Ramos (cell line): ENCODE measurements around the gene SVIL.
"Not testable (repeated sequence)": the region's sequence is repeated elsewhere in the genome, so short reads cannot be mapped to it uniquely, and the experiment has no call there.

ENCODE experiments used
- in situ Hi-C: fragments of 300-500 bp; cut with MboI; formaldehyde crosslinking; loops from one replicate; pipeline ENCODE4 v1.14.3; 2022; ENCODE audit warnings: low sequenced_read_pairs; ENCODE audit not compliant: unreplicated experiment

SVIL gene

DNA sequence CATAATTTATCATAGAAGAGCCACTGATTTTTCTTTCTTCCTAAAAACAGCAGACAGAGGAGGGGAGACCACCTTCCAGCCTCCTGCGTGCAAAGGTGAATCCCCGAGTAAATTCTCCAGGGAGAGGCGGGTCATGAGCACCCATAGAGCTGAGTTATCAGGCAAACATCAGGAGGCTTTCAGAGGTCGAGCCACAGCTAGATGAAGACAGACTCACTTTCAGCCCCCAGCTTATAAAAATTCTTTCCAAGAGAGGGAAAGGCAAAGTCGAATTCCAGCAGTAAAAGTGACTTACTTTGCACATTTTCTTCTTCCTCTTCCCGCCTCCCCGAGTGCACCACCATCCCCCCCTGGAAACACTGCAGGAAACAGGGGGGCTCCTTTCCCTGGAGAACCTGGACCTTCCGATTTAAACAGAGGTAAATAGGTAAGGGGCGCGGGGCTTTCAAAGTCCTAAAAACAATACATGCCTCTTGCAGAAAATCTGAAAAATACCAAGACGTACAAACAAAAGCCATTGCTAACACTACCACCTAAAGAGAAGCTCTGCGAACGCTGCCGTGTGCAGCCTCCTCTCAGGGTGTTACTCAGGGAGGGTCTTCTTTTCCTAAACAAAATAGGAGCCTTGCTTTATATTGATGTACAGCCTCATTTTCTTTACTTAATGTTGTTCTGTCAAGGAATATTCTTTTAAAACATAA is 163.8 kb downstream of the SVIL start:
- in situ Hi-C loops, result no loop called here

DNA sequence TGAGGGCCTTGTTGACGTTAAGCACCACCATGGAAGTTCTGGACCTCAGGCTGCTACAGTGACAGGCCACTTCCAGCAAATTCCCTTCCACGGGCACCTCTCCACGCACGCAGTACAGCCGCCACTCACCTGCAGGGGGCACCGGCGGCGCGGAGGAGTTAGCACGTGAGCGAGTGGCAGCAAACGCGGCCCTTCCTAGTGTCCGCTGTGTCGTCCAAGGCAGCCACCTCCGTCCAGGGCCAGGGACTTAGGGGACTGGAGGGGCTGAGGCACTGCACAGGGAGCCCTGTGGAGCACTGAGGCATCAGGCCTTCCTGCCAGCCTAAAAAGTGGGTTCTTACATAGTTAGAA is 164.4 kb downstream of the SVIL start:
- in situ Hi-C loops, result no loop called here

DNA sequence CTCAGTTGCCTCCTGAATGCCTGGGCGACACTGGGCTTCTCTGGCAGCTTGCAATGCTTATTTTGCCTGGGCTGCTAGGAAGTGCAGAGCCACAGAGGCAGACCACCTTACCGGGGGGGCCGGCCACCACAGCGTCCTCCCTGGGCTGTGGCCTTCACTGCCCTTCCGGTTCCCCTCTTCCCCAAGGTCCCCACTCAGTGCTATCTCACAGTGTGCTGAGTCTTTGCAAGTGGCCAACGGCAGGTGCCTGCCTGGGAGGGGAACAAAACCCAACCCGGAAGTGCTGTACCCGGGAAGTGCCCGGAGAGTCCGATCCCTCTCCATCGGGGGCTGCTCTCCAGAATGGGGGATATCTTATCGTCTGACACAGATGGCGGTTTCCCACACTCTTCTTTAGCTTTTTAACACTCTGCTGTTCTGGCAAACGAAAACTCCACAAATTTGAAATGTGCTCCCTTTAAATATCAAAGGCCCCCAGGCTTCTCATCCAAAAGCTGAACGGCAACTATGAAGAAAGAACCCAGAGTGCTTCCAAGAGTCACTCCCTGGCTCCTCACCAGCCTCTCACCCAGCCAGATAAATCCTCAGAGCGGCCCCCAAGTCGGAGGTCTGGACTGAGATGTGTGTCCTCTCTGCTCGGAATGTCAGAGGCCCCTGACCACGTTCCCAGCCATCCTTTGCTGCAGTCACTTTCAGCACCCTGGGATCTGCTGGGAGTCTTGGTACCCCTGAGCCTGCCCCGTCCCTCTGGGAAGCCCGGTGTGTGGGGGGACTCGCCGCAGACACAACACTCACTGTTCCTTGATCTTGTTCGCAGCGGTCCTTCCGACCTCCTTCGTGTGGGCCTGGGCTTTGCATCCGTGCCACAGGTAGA is 165.1 kb downstream of the SVIL start:
- in situ Hi-C loops, result no loop called here

DNA sequence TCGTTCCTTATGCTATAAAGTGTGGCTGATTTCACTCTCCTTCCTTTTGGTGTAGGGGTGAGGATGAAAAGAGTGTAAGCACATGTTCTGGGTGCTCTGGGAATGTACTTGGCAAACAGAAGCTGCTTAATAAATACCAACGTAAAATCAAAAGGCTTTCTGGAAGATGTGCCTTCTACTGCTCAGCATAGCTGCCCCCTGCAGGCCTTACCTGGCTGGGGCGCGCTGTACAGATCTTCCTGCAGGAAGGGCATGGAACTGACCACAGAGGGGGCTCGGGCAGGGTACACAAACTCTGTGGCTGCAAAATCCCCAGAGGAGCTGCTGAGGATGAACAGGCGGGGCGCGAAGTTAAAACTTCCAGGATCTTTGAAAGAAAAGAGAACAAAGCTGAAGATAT is 169.4 kb downstream of the SVIL start:
- in situ Hi-C loops, result no loop called here

DNA sequence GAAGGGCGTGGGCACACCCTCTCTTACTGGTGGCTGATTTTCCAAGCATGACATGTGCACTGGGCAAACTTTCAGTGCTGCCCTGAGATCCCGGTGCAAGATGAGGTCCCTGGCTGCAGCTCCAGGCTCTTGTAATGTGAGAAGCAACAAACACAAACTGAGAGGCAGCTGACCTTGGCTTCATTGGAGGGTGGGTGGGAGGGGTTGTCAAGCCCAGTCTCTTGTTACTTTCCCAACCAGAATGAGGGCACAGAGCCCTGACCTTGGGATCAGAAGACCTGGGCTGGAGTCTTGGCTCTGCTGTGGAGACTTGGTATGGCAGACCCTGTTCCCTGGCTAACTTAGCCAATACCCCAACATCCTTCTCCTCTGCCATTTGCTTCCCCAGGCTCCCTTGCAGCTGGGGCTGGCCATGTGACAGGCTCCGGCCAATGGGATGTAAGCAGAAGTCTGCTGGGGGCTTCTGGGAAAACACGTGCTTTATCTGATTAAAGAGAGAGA is 170.1 kb downstream of the SVIL start:
- in situ Hi-C loops, result not testable (repeated sequence)

DNA sequence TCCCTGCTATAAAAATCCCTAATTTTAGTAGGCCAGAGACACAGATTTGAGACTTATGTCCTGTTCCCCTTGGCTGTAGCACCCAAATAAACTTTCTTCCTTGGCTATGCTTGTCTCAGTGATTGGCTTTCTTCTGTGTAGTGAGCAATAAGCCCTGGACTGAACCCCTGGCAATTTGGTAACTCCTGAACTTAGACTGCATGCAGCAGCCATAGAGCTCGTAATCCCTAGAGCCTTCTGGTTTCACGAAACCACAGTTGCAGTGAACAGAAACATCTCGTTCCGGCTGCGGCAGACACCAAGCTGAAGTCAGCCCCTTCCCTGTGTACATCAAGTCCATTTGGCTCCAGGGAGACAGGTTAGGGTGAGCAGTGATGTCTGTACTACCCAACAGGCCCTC is 173.7 kb downstream of the SVIL start:
- in situ Hi-C loops, result no loop called here

- in situ Hi-C loops, result not testable (repeated sequence)
Measured at GRCh38 chr10:29458190-29458589, 176.6 kb downstream of the SVIL start.

DNA sequence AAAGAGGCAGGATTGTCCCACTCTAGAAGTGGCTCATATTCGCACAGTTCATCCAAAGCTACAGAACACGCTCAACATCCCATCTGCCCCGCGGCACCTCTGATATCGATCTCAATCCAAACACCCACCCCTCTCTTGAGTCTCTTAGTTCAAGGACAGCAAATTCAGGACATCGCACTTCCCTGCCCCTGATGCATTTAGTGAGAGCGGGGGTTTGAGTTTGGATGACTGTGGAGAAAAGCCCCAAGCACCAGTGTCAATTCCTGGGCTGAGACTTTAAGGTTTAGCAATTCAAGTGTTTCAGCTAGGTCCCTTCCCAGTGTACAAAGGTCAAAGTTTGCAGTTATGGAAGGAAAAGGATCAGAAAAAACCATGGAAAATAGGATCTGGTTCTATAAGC is 179.7 kb downstream of the SVIL start:
- in situ Hi-C loops, result no loop called here

- in situ Hi-C loops, result no loop called here
Measured at GRCh38 chr10:29454250-29454649, 180.5 kb downstream of the SVIL start.

DNA sequence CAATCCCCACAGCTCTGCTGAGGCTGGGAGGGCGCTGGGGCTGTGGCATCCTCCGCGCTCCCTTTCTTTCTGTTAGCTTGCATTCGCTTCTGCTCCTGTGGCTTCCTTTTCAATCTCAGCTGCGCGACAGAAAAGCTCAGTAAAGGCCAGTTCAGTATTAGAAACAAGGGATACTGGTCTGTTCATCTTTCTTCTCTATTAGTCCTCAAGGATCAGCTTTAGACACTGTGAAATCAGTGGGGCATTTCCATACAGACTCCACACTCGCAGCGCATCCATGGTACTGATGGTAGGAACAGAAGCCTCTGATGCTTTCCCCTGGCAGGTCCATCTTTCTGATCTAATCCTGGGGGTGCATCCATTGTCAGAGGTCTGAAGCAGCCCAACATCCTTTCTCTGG is 182.2 kb downstream of the SVIL start:
- in situ Hi-C loops, result no loop called here

GRCh38 chr10:29451946-29452345 is 182.8 kb downstream of the SVIL start:
- in situ Hi-C loops, result no loop called here

DNA sequence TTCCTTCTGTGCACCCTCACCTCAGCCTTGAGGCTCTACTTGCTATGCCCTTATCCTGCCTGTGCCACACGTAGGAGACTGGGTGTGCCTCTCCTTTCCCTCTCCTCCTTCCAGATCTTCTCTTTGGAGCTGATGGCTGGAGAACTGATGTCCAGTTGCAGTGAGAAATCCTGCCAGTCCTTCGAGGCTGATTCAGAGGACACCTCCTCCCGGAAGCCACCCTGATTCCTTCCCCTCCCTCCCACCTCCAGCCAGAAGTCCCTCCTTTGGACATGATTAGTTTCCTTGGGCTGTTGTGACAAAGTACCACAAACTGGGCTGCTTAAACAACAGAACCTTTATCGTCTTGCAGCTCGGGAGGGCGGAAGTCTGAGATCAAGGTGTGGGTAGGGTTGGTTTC is 184.4 kb downstream of the SVIL start:
- in situ Hi-C loops, result no loop called here

- in situ Hi-C loops, result not testable (repeated sequence)
Measured at GRCh38 chr10:29448756-29449592, 185.8 kb downstream of the SVIL start.

- in situ Hi-C loops, result no loop called here
Measured at GRCh38 chr10:29448125-29448524, 186.6 kb downstream of the SVIL start.

DNA sequence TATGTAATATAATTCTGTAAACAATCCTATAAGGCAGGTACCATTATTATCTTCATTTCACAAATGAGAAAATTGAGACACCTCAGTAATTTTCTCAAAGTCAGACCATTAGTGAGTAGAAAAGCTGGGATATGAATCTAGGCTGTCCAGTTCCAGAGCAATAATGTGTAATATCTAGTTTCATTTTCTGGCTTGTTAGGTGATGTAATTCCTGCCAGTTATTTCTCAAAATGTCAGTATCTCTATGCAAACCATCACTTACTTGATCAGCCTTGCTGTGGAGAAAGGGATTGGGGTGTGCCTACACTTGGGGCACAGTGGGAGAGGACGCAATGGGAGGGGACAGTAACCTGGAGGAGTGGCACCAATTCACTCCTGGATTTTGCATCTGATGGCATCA is 188.4 kb downstream of the SVIL start:
- in situ Hi-C loops, result no loop called here

- in situ Hi-C loops, result no loop called here
Measured at GRCh38 chr10:29443745-29444523, 190.8 kb downstream of the SVIL start.

GRCh38 chr10:29440981-29441380 is 193.8 kb downstream of the SVIL start:
- in situ Hi-C loops, result no loop called here

DNA sequence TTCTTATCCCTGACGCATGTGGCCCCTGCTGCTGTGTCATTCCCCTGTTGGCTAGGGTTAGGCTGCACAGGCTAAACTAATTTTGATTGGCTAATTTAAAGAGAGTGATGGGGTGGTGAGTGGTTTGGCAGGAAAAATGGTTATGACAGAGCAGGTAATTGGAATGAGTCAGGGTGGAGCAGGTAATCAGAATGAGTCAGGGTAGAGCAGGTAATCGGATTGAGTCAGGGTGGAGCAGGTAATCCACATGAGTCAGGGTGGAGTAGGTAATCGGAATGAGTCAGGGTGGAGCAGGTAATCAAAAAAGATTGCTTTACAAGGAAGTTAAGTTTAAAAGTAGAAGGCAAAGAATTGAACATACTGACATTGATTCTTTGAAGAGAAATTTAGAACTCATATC is 195.8 kb downstream of the SVIL start:
- in situ Hi-C loops, result not testable (repeated sequence)

DNA sequence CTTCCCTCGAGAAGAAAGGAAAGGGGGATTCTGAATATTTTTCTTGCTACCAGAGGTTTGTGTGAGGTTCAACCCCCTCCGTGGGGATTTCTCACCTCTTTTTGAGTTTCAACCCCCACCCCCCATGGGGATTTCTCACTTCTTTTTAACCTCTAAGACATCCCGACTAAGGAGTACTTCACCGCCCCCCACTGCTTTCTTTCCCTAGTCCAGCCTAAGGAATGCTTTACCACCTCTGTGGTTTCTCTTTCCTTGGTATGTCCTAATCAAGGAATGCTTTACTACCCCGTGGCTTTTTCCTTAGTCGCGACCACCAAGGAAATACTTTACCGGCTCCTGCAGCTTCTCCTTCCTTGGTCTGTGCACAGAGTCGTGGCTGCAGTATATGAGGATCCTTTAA is 196.5 kb downstream of the SVIL start:
- in situ Hi-C loops, result no loop called here

DNA sequence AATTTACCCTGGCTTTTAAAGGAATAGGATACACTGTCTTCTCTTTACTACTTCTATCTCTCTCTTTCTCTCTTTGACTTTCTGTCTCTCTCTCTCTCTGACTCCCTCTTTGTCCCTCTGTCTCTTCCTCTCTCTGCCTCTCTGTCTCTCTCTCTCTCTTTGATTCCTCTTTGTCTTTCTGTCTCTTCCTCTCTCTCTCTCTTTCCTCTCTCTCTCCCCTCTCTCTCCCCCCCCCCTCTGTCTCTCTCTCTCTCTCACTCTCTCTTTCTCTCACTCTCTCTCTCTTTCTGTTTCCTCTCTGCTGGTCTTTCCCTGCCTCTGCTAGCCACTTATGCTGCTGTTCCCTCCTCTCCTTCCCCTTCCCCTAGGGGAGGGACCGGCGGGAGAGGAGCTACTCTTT is 196.9 kb downstream of the SVIL start:
- in situ Hi-C loops, result no loop called here
